Sigmoid colon (tissue), 7 donors: Measurements from ENCODE around the gene TUB. TPM values are rescaled to one million over a fixed set of nuclear protein-coding genes. Genes with fewer than 3 reads are reported as not detected.

ENCODE experiments used
- DNase-seq: peaks from one replicate; pipeline ENCODE4 v3.0.0-alpha.2; 2019
- H3K27ac ChIP-seq, 4 donors: fragments of 200-600 bp; sonication (generic); one replicate each; pipeline ENCODE4 v1.5.1; 2016 to 2019; ENCODE audit warnings: mild to moderate bottlenecking in 1 of 4
- H3K27me3 ChIP-seq, 3 donors: fragments of 200-600 bp; sonication (generic); one replicate each; pipeline ENCODE4 v1.5.1; 2019; ENCODE audit warnings: mild to moderate bottlenecking in 1 of 3
- H3K36me3 ChIP-seq, 4 donors: fragments of 200-600 bp; sonication (generic); one replicate each; pipeline ENCODE4 v1.5.1; 2016 to 2019
- H3K4me1 ChIP-seq, 4 donors: fragments of 200-600 bp; sonication (generic); one replicate each; pipeline ENCODE4 v1.5.1; 2017 to 2019
- H3K4me3 ChIP-seq, 4 donors: fragments of 200-600 bp; sonication (generic); one replicate each; pipeline ENCODE4 v1.5.1; 2017 to 2019; ENCODE audit warnings: mild to moderate bottlenecking in 2 of 4, moderate library complexity in 1 of 4
- H3K9me3 ChIP-seq, 4 donors: fragments of 200-600 bp in 3 of 4; sonication (generic) in 3 of 4; one replicate each; pipeline versions ENCODE4 v1.5.1 to v1.6.1; 2013 to 2019
- EP300 ChIP-seq, 4 donors: sonication (generic); formaldehyde crosslinking; IDR thresholded peaks; one replicate each; pipeline ENCODE4 v1.6.1; 2017; ENCODE audit warnings: antibody characterized with exemption in 4 of 4
- POLR2A ChIP-seq, 2 donors: fragments of 450-650 bp; IDR thresholded peaks; one replicate each; pipeline ENCODE4 v1.6.1; 2016; ENCODE audit warnings: antibody characterized with exemption in 2 of 2, mild to moderate bottlenecking in 2 of 2, moderate library complexity in 2 of 2
- POLR2AphosphoS5 ChIP-seq, 4 donors: sonication (generic); formaldehyde crosslinking; IDR thresholded peaks; one replicate each; pipeline ENCODE4 v1.6.1; 2017; ENCODE audit warnings: antibody characterized with exemption in 4 of 4
- WGBS, 2 donors: extraction: QIAGEN DNeasy Blood & Tissue Kit; methylation state at CpG; one replicate each; pipeline ENCODE4 v1.1.7; 2013; 5-methylcytosine and 5-hydroxymethylcytosine counted together
- intact Hi-C: fragments of 100-400 bp; cut with DNase I; formaldehyde crosslinking; loops from one replicate; pipeline ENCODE4 v1.15.1; 2023
- polyA plus RNA-seq, 3 donors: library from polyadenylated mRNA; stranded (reverse); fragments of 200-250 nt; gene quantifications; one replicate each; pipeline ENCODE4 v1.2.3, GENCODE V29; 2013
- total RNA-seq, 4 donors: library from RNA; depleted of rRNA; stranded (reverse); fragments of >200 nt; gene quantifications; one replicate each; pipeline ENCODE4 v1.1.0, GENCODE V29; 2016
- TF ChIP-seq, protein P1 (sequence below), 4 experiments: fragments of 450-650 bp in 3 of 4; fragments of 200-600 bp in 1 of 4; IDR thresholded peaks; one replicate each; pipeline ENCODE4 v1.5.1; 2016 to 2019; ENCODE audit warnings: antibody characterized with exemption in 4 of 4, mild to moderate bottlenecking in 3 of 4, moderate library complexity in 2 of 4
- donor health status: healthy with polysubstance abuse.
- donor health status: Bipolar disorder and iron deficiency.
- donor health status: healthy.

TUB gene
- total and polyA plus RNA-seq, 7 donors: 0.23 to 18.3 (median 6.7) TPM

- H3K9me3 ChIP-seq: no peaks in the 10 kb centered on the region
- H3K4me1 ChIP-seq: peaks cover 0 to 11% (median 10%) of the 10 kb centered on the region in 4 donors
- H3K27me3 ChIP-seq: no peaks in the 10 kb centered on the region
- WGBS, 2 donors: 76 to 82% methylated on average over 5 of the region's 5 CpGs
- H3K27ac ChIP-seq: no peak overlapping the region
- H3K4me3 ChIP-seq: no peak overlapping the region
- no peaks in the 10 kb centered on the region for H3K36me3 ChIP-seq
- intact Hi-C loops: no loop called here
- TF ChIP-seq, protein P1, sequence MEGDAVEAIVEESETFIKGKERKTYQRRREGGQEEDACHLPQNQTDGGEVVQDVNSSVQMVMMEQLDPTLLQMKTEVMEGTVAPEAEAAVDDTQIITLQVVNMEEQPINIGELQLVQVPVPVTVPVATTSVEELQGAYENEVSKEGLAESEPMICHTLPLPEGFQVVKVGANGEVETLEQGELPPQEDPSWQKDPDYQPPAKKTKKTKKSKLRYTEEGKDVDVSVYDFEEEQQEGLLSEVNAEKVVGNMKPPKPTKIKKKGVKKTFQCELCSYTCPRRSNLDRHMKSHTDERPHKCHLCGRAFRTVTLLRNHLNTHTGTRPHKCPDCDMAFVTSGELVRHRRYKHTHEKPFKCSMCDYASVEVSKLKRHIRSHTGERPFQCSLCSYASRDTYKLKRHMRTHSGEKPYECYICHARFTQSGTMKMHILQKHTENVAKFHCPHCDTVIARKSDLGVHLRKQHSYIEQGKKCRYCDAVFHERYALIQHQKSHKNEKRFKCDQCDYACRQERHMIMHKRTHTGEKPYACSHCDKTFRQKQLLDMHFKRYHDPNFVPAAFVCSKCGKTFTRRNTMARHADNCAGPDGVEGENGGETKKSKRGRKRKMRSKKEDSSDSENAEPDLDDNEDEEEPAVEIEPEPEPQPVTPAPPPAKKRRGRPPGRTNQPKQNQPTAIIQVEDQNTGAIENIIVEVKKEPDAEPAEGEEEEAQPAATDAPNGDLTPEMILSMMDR (IDR thresholded peaks at IDR 0.05): no peak
- no peak for TF ChIP-seq POLR2AphosphoS5 (IDR thresholded peaks at IDR 0.05)
- no peak for TF ChIP-seq EP300 (IDR thresholded peaks at IDR 0.05)
- no peak for DNase-seq
Measured at GRCh38 chr11:8036002-8036802, 44.8 kb upstream of the TUB start.

GRCh38 chr11:8036986-8037385, 44.0 kb upstream of the TUB start:
- no peak for TF ChIP-seq EP300 (IDR thresholded peaks at IDR 0.05)
- no peak for TF ChIP-seq POLR2A (IDR thresholded peaks at IDR 0.05)
- TF ChIP-seq, protein P1 (IDR thresholded peaks at IDR 0.05): no peak
- no peak for TF ChIP-seq POLR2AphosphoS5 (IDR thresholded peaks at IDR 0.05)
- WGBS, 2 donors: 90 to 91% methylated on average over 5 of the region's 5 CpGs
- Histone ChIP-seq H3K4me3 (no peak overlapping the region), H3K4me1 (peaks cover 0 to 11% (median 10%) of the 10 kb centered on the region in 4 donors), H3K36me3 (no peaks in the 10 kb centered on the region), H3K9me3 (no peaks in the 10 kb centered on the region), H3K27ac (no peak overlapping the region), H3K27me3 (no peaks in the 10 kb centered on the region)
- intact Hi-C loops: no loop called here
- DNase-seq: no peak

DNA sequence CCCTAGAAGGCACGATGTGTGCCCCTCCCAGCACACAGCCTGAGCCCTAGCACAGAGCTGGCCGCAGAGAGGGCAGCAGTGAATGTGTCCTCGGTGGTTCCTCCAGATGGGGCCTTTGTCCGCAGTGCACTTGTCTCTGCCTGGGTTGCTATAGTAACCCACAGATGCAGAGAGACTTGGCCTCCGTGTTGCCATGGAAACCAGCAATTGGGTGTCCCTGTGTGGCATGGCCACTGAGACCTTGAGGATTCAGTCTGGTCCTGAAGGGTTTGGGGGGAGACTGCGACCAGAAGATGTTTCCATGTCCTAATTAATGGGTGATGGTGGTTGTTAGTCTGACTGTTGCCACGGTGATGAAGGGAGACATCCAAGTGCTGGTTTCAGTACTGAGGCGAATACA, 42.6 kb upstream of the TUB start:
- WGBS, 2 donors: 79 to 82% methylated on average over 8 of the region's 8 CpGs
- DNase-seq: no peak
- Histone ChIP-seq H3K4me1 (peaks cover 0 to 4% (median 3%) of the 10 kb centered on the region in 4 donors), H3K27me3 (no peaks in the 10 kb centered on the region), H3K4me3 (no peak overlapping the region), H3K9me3 (no peaks in the 10 kb centered on the region), H3K36me3 (no peaks in the 10 kb centered on the region), H3K27ac (no peak overlapping the region)
- TF ChIP-seq POLR2AphosphoS5 (IDR thresholded peaks at IDR 0.05) (no peak), POLR2A (IDR thresholded peaks at IDR 0.05) (no peak), EP300 (IDR thresholded peaks at IDR 0.05) (no peak)
- TF ChIP-seq, protein P1 (IDR thresholded peaks at IDR 0.05): no peak
- intact Hi-C loops: no loop called here

- intact Hi-C loops: no loop called here
- Histone ChIP-seq H3K27ac (no peak overlapping the region), H3K9me3 (no peaks in the 10 kb centered on the region), H3K4me1 (no peaks in the 10 kb centered on the region), H3K4me3 (no peak overlapping the region), H3K27me3 (no peaks in the 10 kb centered on the region), H3K36me3 (no peaks in the 10 kb centered on the region)
- DNase-seq: no peak
- 82 to 83% methylated on average over 12 of the region's 12 CpGs for WGBS, 2 donors
- no peak for TF ChIP-seq EP300 (IDR thresholded peaks at IDR 0.05)
- no peak for TF ChIP-seq POLR2A (IDR thresholded peaks at IDR 0.05)
- no peak for TF ChIP-seq POLR2AphosphoS5 (IDR thresholded peaks at IDR 0.05)
Measured at GRCh38 chr11:8038811-8039529, 42.0 kb upstream of the TUB start.

GRCh38 chr11:8039530-8040260, 41.3 kb upstream of the TUB start:
- H3K27me3 ChIP-seq: no peaks in the 10 kb centered on the region
- no peaks in the 10 kb centered on the region for H3K4me1 ChIP-seq
- TF ChIP-seq POLR2AphosphoS5 (IDR thresholded peaks at IDR 0.05) (no peak), EP300 (IDR thresholded peaks at IDR 0.05) (no peak), POLR2A (IDR thresholded peaks at IDR 0.05) (no peak)
- TF ChIP-seq, protein P1 (IDR thresholded peaks at IDR 0.05): no peak
- H3K36me3 ChIP-seq: no peaks in the 10 kb centered on the region
- 76 to 82% methylated on average over 10 of the region's 10 CpGs for WGBS, 2 donors
- no peak overlapping the region for H3K27ac ChIP-seq
- H3K4me3 ChIP-seq: no peak overlapping the region
- DNase-seq: no peak
- H3K9me3 ChIP-seq: no peaks in the 10 kb centered on the region
- intact Hi-C loops: no loop called here
